HCT116 (cell line): ENCODE data around the gene FOXN3. TPM values are rescaled to one million over a fixed set of nuclear protein-coding genes. Genes with fewer than 3 reads are reported as not detected.

ENCODE experiments used
- ATAC-seq: fragments of 200-7000 bp; cut with Tn5 transposase; 2 replicates; pipeline ENCODE4 v1.9.1; 2020; ENCODE audit warnings: mild to moderate bottlenecking, moderate library complexity
- BruUV-seq: library from RNA; stranded (reverse); fragments of 400-500 nt; replicated peaks from 2 replicates; lab custom pipeline; 2021; lab: Mats Ljungman, UMichigan
- CTCF ChIA-PET: fragments of 300-600 bp; sonication (Branson Sonifier 250); formaldehyde crosslinking; loops from one replicate; lab custom pipeline; 2021; ENCODE audit warnings: antibody characterized with exemption; lab: Charles Lee
- POLR2A ChIA-PET: fragments of 300-600, 350-600 bp; sonication (Branson Sonifier 250); formaldehyde crosslinking; loops from one replicate; lab custom pipeline; 2021; ENCODE audit warnings: antibody characterized with exemption; lab: Charles Lee
- RAD21 ChIA-PET, 2 experiments: fragments of 300-600 bp; sonication (Branson Sonifier 250); formaldehyde crosslinking; loops; one replicate each; lab custom pipeline; 2023; ENCODE audit warnings: low total read pairs in 2 of 2; ENCODE audit not compliant: uncharacterized antibody in 2 of 2, unreplicated experiment in 2 of 2, low non-redundant PET in 1 of 2; lab: Charles Lee
- DNase-seq: peaks from one replicate; pipeline ENCODE4 v3.0.0-alpha.2; 2010; ENCODE audit warnings: low read depth, low spot score
- H2AFZ ChIP-seq: fragments of 200-600 bp; shearing (Covaris generic), sonication (generic); 2 replicates; pipeline ENCODE4 v1.6.1; 2017; ENCODE audit warnings: low read depth, mixed run types, mixed read lengths, antibody characterized with exemption, low read length; ENCODE audit not compliant: poor library complexity, severe bottlenecking
- H3K27ac ChIP-seq: 2 replicates; pipeline ENCODE4 v1.5.1; 2012; ENCODE audit warnings: low read depth, low read length
- H3K27me3 ChIP-seq: fragments of 200-600 bp; sonication (generic); 2 replicates; pipeline ENCODE4 v1.6.1; 2016; ENCODE audit warnings: mixed run types, low read length, mixed read lengths; ENCODE audit not compliant: insufficient read depth
- H3K36me3 ChIP-seq, 2 experiments: fragments of 200-500 bp in 1 of 2; fragments of 200-600 bp in 1 of 2; sonication (Bioruptor generic) in 1 of 2; sonication (generic) in 1 of 2; 2 replicates each; pipeline versions ENCODE4 v1.5.1 to v1.6.1; 2014 to 2016; ENCODE audit warnings: low read length in 2 of 2, inconsistent platforms in 1 of 2, mixed read lengths in 1 of 2, mixed run types in 1 of 2; ENCODE audit not compliant: insufficient read depth in 2 of 2, control insufficient read depth in 1 of 2
- H3K4me1 ChIP-seq, 2 experiments: fragments of 200-600 bp in 1 of 2; sonication (generic) in 1 of 2; 2 replicates each; pipeline versions ENCODE4 v1.5.1 to v1.6.1; 2012 to 2017; ENCODE audit warnings: low read length in 2 of 2, inconsistent platforms in 1 of 2, mild to moderate bottlenecking in 1 of 2, mixed read lengths in 1 of 2, mixed run types in 1 of 2, moderate library complexity in 1 of 2; ENCODE audit not compliant: insufficient read depth in 2 of 2, control insufficient read depth in 1 of 2
- H3K4me2 ChIP-seq: fragments of 200-600 bp; sonication (generic); 2 replicates; pipeline ENCODE4 v1.6.1; 2017; ENCODE audit warnings: mixed run types, low read length, mixed read lengths
- H3K4me3 ChIP-seq, 2 experiments: fragments of 200-600 bp in 1 of 2; sonication (generic) in 1 of 2; replicated peaks in 1 of 2; 2 replicates each; pipeline ENCODE4 v1.5.1; 2011 to 2016; ENCODE audit warnings: low read length in 2 of 2, control low read depth in 1 of 2, low read depth in 1 of 2, mild to moderate bottlenecking in 1 of 2, mixed read lengths in 1 of 2, mixed run types in 1 of 2
- H3K79me2 ChIP-seq: fragments of 200-600 bp; sonication (generic); 2 replicates; pipeline ENCODE4 v1.6.1; 2017; ENCODE audit warnings: mild to moderate bottlenecking, mixed run types, low read length, moderate library complexity, mixed read lengths; ENCODE audit not compliant: insufficient read depth
- H3K9ac ChIP-seq: fragments of 200-600 bp; sonication (generic); 2 replicates; pipeline ENCODE4 v1.6.1; 2016; ENCODE audit warnings: low read length, mixed read lengths
- H3K9me2 ChIP-seq: fragments of 200-600 bp; sonication (generic), shearing (Covaris generic); 2 replicates; pipeline ENCODE4 v1.6.1; 2017; ENCODE audit warnings: mixed run types, mild to moderate bottlenecking, moderate library complexity; ENCODE audit not compliant: insufficient read depth
- H3K9me3 ChIP-seq, 2 experiments: fragments of 200-500 bp in 1 of 2; fragments of 200-600 bp in 1 of 2; sonication (Bioruptor generic) in 1 of 2; sonication (generic) in 1 of 2; 2 replicates each; pipeline ENCODE4 v1.6.1; 2014 to 2017; ENCODE audit warnings: low read length in 2 of 2, mixed read lengths in 2 of 2, inconsistent platforms in 1 of 2, low read depth in 1 of 2, mild to moderate bottlenecking in 1 of 2, mixed run types in 1 of 2, moderate library complexity in 1 of 2; ENCODE audit not compliant: control insufficient read depth in 1 of 2, insufficient read depth in 1 of 2
- H4K20me1 ChIP-seq: fragments of 200-600 bp; sonication (generic), shearing (Covaris generic); 2 replicates; pipeline ENCODE4 v1.6.1; 2017; ENCODE audit warnings: mixed run types, mild to moderate bottlenecking, moderate library complexity; ENCODE audit not compliant: insufficient read depth
- ATF3 ChIP-seq: IDR thresholded peaks from 2 replicates; pipeline ENCODE4 v1.6.1; 2012
- CBX3 ChIP-seq: IDR thresholded peaks from 2 replicates; pipeline ENCODE4 v1.6.1; 2012; ENCODE audit warnings: low read depth
- CEBPB ChIP-seq: IDR thresholded peaks from 2 replicates; pipeline ENCODE4 v1.6.1; 2012; ENCODE audit warnings: low read depth
- CTCF ChIP-seq, 3 experiments: fragments of 200-600 bp in 1 of 3; sonication (generic) in 1 of 3; IDR thresholded peaks in 2 of 3; conservative IDR thresholded peaks in 1 of 3; 2 replicates each; pipeline ENCODE4 v1.5.1; 2012 to 2017; ENCODE audit warnings: low read depth in 2 of 3, low read length in 2 of 3, antibody characterized with exemption in 1 of 3, borderline replicate concordance in 1 of 3, control low read depth in 1 of 3, mild to moderate bottlenecking in 1 of 3, mixed read lengths in 1 of 3, mixed run types in 1 of 3, moderate library complexity in 1 of 3; ENCODE audit not compliant: insufficient read depth in 1 of 3
- EGR1 ChIP-seq: IDR thresholded peaks from 2 replicates; pipeline ENCODE4 v1.6.1; 2012; ENCODE audit warnings: low read depth
- ELF1 ChIP-seq: IDR thresholded peaks from 2 replicates; pipeline ENCODE4 v1.6.1; 2012; ENCODE audit warnings: low read depth, borderline replicate concordance
- EZH2 ChIP-seq: fragments of 200-600 bp; sonication (generic); IDR thresholded peaks from 2 replicates; pipeline ENCODE4 v1.6.1; 2017; ENCODE audit warnings: antibody characterized with exemption, mixed run types
- JUND ChIP-seq: IDR thresholded peaks from 2 replicates; pipeline ENCODE4 v1.6.1; 2012
- MAX ChIP-seq: IDR thresholded peaks from 2 replicates; pipeline ENCODE4 v1.6.1; 2012
- POLR2A ChIP-seq: IDR thresholded peaks from 2 replicates; pipeline ENCODE4 v1.7.0; 2011; ENCODE audit warnings: borderline replicate concordance; ENCODE audit not compliant: insufficient read depth, insufficient read length; ENCODE audit errors: extremely low read depth
- RAD21 ChIP-seq: IDR thresholded peaks from 2 replicates; pipeline ENCODE4 v1.6.1; 2012; ENCODE audit warnings: low read depth, mild to moderate bottlenecking
- SIN3A ChIP-seq: IDR thresholded peaks from 2 replicates; pipeline ENCODE4 v1.6.1; 2012; ENCODE audit warnings: low read depth
- SP1 ChIP-seq: IDR thresholded peaks from 2 replicates; pipeline ENCODE4 v1.6.1; 2012; ENCODE audit warnings: low read depth
- SRF ChIP-seq: IDR thresholded peaks from 2 replicates; pipeline ENCODE4 v1.6.1; 2012; ENCODE audit warnings: low read depth
- TCF7L2 ChIP-seq: IDR thresholded peaks from 2 replicates; pipeline ENCODE4 v1.7.0; 2011; ENCODE audit warnings: borderline replicate concordance, inconsistent platforms; ENCODE audit not compliant: insufficient read depth, insufficient read length; ENCODE audit errors: extremely low read depth
- YY1 ChIP-seq: IDR thresholded peaks from 2 replicates; pipeline ENCODE4 v1.6.1; 2011; ENCODE audit warnings: low read length, low read depth, moderate library complexity, mild to moderate bottlenecking; ENCODE audit not compliant: insufficient replicate concordance; ENCODE audit errors: extremely low read depth
- ZFX ChIP-seq: fragments of 450-650 bp; IDR thresholded peaks from 2 replicates; pipeline ENCODE4 v1.6.1; 2017
- ZNF274 ChIP-seq: fragments of 200-500 bp; sonication (Bioruptor generic); IDR thresholded peaks from 2 replicates; pipeline ENCODE4 v1.6.1; 2014; ENCODE audit warnings: mild to moderate bottlenecking, low read depth, low read length, inconsistent platforms
- intact Hi-C: fragments of 100-400 bp; cut with micrococcal nuclease; formaldehyde crosslinking; loops from 2 replicates; pipeline ENCODE4 v1.10.0; 2022
- total RNA-seq: library from RNA; stranded (reverse); gene quantifications from one replicate; pipeline ENCODE4 v1.2.1, GENCODE V29; 2021; ENCODE audit not compliant: unreplicated experiment

The FOXN3 gene
- total RNA-seq, 1 experiment from 2014 or later = 20.0 TPM

GRCh38 chr14:89245802-89246201, 171.2 kb downstream of the FOXN3 start:
- no peak for ATAC-seq
- TF ChIP-seq CEBPB = no peak
- no peak for TF ChIP-seq ATF3
- TF ChIP-seq ELF1 = no peak
- TF ChIP-seq SRF = no peak
- no peak for TF ChIP-seq JUND
- TF ChIP-seq CBX3 = no peak

GRCh38 chr14:89244720-89245119, 172.3 kb downstream of the FOXN3 start:
- Histone ChIP-seq H3K36me3 (no peaks in the 10 kb centered on the region), H3K9me2 (no peaks in the 10 kb centered on the region), H3K79me2 (no peaks in the 10 kb centered on the region), H3K4me1 (peaks cover 0 to 7% of the 10 kb centered on the region in 2 experiments; a peak in 1 of 4 replicates), H3K4me2 (no peak overlapping the region), H3K27me3 (no peaks in the 10 kb centered on the region), H3K4me3 (no peak overlapping the region), H4K20me1 (no peaks in the 10 kb centered on the region), H2AFZ (no peak overlapping the region), H3K27ac (no peak overlapping the region), H3K9ac (no peak overlapping the region), H3K9me3 (no peaks in the 10 kb centered on the region)
- RAD21 ChIA-PET = no interaction called here
- no peak for ATAC-seq
- intact Hi-C loops = loop anchor here (5.0 to 10.0 kb wide), 2 partner anchors 202 to 520 kb away; no protein-coding TSS in a partner anchor
- DNase-seq = no peak
- POLR2A ChIA-PET = no interaction called here
- CTCF ChIA-PET = no interaction called here
- BruUV-seq = no TSS peak
- no peak for TF ChIP-seq MAX
- no peak for TF ChIP-seq SIN3A
- no peak for TF ChIP-seq ZFX
- TF ChIP-seq SP1 = no peak
- TF ChIP-seq ELF1 = no peak
- TF ChIP-seq TCF7L2 = no peak
- TF ChIP-seq ATF3 = no peak
- TF ChIP-seq RAD21 = no peak
- TF ChIP-seq ZNF274 = no peak
- no peak for TF ChIP-seq EZH2
- no peak for TF ChIP-seq EGR1
- no peak for TF ChIP-seq POLR2A
- TF ChIP-seq CTCF (IDR thresholded peaks at IDR 0.05 in 2 of 3, conservative IDR thresholded peaks at IDR 0.05 in 1 of 3; ENCODE audit: borderline replicate concordance in 1 of 3, insufficient read depth in 1 of 3, low read depth in 2 of 3, low read length in 2 of 3) = no peak
- no peak for TF ChIP-seq CBX3
- TF ChIP-seq CEBPB = no peak
- no peak for TF ChIP-seq YY1

More at GRCh38 chr14:89245802-89246201, 171.2 kb downstream of the FOXN3 start:
- H4K20me1 ChIP-seq = no peaks in the 10 kb centered on the region
- ChIA-PET RAD21 (no interaction called here), POLR2A (no interaction called here), CTCF (no interaction called here)
- no peak overlapping the region for H3K9ac ChIP-seq
- H3K9me2 ChIP-seq = no peaks in the 10 kb centered on the region
- H3K27ac ChIP-seq = no peak overlapping the region
- no peak overlapping the region for H3K4me3 ChIP-seq
- peaks cover 0 to 9% of the 10 kb centered on the region in 2 experiments; a peak in 1 of 4 replicates for H3K4me1 ChIP-seq
- H3K36me3 ChIP-seq = no peaks in the 10 kb centered on the region
- H2AFZ ChIP-seq = no peak overlapping the region
- no peaks in the 10 kb centered on the region for H3K9me3 ChIP-seq
- H3K27me3 ChIP-seq = no peaks in the 10 kb centered on the region
- H3K4me2 ChIP-seq = no peak overlapping the region
- intact Hi-C loops = loop anchor here (10.0 kb wide), 1 partner anchor 519 kb away; no protein-coding TSS in a partner anchor
- no peak for DNase-seq
- H3K79me2 ChIP-seq = no peaks in the 10 kb centered on the region
- no TSS peak for BruUV-seq
